NAMALWA (cell line): Measurements from ENCODE around the gene SH3BP4.
A peak's percentile ranks its signal among the peaks of the same experiment; 100 is the strongest.

ENCODE experiments used
- DNase-seq: peaks from one replicate; pipeline ENCODE4 v3.0.0-alpha.2; 2015; ENCODE audit warnings: low spot score

SH3BP4 gene

DNA sequence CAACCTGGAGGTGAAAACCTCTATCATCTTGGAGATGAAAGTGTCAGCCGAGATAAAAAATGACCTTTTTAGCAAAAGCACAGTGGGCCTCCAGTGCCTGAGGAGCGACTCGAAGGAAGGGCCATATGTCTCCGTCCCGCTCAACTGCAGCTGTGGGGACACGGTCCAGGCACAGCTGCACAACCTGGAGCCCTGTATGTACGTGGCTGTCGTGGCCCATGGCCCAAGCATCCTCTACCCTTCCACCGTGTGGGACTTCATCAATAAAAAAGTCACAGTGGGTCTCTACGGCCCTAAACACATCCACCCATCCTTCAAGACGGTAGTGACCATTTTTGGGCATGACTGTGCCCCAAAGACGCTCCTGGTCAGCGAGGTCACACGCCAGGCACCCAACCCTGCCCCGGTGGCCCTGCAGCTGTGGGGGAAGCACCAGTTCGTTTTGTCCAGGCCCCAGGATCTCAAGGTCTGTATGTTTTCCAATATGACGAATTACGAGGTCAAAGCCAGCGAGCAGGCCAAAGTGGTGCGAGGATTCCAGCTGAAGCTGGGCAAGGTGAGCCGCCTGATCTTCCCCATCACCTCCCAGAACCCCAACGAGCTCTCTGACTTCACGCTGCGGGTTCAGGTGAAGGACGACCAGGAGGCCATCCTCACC lies 90.2 kb downstream of the SH3BP4 start:
- DNase-seq, result no peak

DNA sequence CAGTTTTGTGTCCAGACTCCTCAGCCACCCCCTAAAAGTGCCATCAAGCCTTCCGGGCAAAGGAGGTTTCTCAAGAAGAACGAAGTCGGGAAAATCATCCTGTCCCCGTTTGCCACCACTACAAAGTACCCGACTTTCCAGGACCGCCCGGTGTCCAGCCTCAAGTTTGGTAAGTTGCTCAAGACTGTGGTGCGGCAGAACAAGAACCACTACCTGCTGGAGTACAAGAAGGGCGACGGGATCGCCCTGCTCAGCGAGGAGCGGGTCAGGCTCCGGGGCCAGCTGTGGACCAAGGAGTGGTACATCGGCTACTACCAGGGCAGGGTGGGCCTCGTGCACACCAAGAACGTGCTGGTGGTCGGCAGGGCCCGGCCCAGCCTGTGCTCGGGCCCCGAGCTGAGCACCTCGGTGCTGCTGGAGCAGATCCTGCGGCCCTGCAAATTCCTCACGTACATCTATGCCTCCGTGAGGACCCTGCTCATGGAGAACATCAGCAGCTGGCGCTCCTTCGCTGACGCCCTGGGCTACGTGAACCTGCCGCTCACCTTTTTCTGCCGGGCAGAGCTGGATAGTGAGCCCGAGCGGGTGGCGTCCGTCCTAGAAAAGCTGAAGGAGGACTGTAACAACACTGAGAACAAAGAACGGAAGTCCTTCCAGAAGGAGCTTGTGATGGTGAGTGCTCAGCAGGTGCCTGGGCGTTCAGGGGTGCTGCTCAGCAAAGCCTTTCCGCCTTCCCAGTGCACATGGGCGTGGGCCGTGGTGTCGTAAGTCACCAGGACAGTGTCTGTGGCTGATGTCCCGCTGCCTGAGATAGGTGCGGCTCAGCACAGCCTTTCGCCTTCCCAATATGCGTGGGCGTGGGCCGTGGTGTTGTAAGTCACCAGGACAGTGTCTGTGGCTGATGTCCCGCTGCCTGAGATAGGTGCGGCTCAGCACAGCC lies 91.0 kb downstream of the SH3BP4 start:
- DNase-seq, result no peak

DNA sequence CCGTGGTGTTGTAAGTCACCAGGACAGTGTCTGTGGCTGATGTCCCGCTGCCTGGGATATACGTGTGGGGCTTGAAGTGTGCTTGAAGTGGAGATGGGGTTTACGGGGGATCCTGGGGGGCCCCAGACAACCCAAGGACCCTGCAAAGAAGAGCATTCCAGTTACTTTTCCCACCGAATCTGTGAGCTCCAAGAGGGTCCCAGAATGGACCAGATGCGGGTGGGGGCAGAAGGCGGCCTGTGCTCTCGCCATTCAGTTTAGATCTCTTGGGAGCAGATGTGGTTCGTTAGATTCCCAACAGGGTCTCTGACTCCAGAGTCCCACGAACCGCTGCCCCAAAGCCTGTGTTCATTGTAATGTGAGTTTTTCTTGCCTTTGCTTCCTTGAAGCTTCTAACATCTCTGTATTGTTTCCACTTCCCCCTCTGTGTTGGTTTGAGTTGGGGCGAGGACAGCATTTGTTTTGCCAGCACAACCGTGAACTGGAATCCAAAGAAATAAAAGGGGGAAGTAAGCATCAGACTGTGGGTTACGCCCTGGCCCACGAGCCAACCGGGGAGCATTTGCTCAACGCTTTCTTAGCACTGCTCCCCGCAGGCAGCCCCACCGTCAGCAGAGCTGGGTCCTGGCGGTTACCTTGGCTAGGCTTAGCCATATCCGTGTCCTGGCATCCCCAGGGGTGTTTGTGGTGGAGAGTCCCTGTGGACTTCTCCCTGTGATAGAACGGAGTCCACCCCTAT lies 92.1 kb downstream of the SH3BP4 start:
- no peak for DNase-seq

DNA sequence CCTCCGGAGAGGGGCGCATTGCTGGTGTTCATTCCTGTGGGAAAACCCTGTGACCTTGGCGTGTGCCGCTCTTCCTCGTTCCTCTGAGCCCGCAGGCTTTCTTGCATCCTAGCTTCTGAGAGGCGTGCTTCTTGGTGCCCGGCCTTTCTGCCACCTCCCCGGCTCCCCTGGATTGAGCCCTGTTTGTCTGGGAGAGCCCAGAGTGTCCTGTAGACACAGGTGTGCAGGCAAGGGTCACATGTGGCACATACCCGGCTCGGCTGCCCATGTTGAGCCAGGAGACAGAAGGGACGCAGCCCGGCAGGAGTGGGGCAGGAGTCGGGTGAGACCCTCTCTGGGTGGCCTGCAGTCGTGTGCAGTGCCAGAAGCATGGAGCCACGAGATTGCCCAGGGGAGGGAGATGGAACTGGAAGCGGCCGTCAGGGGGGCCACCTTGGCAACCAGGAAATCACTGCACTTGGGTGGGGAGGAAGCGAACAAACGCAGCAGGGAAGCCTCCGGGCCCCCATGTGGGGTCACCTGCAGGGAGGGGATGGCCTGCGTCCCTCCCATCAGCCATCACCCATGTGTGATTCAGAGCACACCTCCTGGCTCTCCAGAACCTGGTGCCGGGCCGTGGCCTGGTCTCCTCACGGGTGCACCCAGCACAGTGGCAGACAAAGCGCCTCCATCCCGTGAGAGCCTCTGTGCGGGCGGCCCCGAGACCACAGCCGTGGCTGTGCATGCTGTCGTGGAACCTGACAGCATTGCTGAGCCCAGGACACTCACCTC lies 92.9 kb downstream of the SH3BP4 start:
- no peak for DNase-seq

DNA sequence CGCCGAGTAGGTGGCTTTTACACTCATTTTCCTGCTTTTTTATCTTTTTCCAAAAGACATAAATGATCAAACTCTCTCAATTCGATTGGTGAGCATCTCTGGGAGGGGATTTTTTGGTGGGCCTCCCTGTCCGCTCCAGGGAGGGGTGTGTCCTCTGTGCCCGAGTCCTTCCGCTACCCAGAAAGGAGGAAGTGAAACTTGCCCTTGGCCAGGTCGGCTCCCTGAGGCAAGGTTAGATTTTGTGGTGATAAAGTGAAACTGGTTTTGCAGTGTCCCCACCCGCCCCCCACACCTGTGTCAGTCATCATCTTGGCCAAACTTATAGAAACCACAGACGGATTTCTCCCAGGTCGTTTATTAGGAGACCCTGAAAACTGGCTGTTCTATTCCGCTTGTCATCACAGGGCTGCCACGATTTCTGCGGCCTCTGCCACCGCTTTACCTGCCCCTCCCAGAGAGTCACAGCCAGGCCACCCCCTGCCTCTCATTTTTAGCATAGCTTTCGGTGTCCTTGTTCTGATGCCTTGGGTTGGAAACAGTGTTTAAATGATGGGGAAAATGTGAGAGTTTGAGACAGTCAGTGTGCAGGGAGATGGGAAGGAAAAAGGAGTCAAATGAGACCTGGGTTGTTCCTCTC lies 93.6 kb downstream of the SH3BP4 start:
- peak; percentile 11 for DNase-seq

DNA sequence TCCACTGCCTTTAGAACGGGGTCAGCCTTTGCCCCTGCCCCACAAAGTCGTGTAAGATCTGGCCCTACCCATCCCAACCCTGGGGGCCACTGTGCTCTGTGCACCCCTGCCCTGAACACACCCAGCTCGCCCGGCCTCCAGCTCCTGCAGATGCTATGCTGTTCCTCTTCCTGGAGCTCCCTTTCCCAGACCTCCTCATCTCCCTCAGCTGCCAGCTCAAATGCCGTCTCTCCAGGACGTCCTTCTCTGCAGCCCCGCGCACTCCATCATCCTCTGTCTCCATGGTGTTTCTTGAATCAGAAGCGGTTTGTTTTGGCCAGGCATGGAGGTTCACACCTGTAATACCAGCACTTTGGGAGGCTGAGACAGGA lies 94.1 kb downstream of the SH3BP4 start:
- no peak for DNase-seq

DNA sequence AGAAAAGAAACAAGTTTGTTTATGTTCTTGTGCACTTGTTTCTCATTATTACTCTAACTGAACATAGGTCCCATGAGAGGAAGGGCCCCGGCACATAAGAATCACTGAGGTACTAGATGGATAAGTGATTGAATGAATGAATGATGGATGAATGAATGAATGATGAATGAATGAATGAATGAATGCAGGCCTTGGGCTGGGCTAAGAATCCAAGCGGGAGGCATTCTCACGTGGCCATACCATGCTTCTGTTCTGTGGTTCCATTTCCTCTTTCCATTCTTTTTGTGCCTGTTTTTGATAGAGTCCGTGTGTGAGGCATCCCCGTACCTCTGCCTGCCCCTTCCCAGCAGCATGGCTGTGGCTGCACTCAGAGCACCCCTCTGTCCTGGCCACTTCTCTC lies 94.8 kb downstream of the SH3BP4 start:
- no peak for DNase-seq

DNA sequence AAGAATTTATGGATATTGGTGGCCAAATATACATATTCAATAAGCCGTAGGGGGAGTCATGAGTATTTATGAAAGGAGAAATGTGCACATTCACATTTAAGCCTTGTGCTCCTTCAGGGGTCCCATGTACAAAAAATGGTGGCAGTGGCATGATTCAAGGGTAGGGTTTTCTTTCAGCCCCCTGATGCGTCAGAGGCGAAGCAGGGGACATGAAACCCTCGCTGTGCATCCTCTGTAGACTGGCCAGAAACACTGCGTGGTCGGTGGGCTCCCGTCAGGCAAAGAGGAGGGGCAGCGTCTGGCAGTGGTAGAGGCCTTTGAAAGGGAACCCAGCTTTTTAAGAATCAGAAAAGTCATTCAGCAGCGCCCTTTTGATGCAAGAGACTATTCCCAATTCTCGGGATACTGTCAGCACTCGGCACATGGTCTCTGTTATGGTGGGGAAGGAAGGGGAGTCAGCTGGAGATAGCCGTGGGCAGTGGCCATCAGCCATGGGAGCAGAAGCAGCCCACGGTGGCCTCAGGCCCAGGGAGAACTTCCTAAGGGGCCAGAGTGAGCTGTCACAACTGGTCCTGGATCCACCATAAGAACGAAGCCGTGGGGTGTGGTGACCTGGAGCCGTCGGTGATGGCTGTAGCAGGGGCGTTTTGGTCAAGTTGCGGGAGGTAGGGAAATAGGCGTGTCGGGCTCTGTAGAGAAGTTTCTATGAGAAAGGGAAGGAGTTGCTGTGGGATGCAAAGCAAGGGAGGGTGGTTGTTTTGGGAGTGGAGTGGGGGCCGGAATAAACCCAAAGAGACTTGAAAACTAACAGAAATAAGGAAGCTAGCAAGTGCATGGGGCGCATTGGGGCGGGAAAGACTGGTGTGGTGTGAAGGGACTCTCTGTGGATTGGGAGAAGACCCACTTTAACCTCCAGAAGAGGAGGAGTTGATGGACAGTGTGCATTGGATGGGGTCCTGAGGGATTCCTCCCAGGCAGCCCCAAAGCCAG lies 95.6 kb downstream of the SH3BP4 start:
- no peak for DNase-seq

DNA sequence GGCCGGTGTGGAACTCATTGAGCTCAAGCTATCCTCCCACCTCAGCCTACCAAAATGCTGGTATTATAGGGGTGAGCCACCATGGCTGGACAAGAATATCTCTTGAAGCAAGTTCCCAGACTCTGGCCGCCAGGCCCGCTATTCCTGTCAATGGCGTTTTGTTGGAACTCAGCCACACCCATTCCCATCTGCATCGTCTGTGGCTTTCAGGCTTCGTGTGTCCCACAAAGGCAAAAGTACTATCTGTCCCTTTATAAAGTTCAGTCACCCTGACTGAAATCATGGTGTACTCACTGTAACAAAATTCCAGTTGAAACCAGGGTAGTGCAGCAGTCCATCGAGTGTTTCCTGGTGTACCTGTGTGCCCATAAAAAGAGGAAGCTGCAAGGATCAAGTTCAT lies 96.7 kb downstream of the SH3BP4 start:
- no peak for DNase-seq

DNA sequence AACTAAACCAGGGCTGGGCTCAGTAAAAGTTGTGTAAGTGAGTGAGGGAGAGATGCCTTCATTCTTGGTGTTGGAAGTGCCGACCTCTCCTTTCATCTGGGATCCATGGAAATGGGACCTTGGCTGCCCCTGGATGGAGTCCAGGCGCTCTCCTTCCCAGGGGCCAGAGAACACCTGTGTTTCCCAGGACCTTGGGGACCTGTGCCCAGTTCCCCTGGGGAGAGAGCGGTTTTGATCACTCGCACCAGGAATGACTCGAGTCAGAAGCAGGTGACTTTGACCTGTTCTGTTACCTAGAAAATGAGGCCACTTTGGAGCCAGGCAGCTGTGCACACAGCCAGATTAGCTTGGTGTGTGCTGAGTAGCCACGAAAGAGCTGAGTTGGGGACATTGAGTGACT lies 97.3 kb downstream of the SH3BP4 start:
- no peak for DNase-seq

DNA sequence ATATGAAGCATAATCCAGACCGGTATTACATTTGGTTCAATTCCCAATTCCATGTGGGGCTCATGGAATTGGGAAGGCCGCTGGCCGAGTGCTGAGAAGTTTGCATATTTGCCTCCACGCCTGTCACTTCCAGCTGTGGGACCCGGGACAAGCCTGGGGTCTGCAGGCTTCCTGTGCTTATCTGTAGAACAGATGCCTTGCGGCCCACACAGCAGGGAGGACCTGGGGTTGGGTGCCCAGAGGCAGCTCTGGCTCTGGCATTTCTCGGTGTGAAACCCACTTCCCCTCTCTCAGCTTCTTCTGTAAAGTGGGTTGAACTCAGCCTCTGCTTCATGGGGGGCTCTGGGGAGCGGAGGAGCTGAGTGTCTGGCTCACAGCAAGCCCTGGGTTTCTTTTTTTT lies 97.9 kb downstream of the SH3BP4 start:
- no peak for DNase-seq

DNA sequence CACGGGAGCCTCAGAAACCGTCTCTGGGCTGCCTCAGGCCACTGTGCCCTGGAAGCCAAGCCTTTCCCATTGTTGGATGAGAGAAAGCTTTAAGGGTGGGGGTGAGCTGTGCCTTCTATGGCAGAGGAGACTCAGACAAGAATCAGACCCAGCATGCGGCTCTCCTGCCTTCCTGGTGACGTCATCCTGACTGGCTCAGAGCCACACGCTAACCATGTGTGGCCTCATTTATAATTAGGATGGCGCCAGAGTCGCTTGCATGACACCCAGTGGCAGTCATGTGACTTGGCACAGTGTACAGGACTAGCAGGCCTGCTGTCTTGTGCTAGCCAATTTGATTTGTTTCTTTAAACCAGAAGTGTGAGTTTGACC lies 99.1 kb downstream of the SH3BP4 start:
- DNase-seq, result peak; percentile 5

DNA sequence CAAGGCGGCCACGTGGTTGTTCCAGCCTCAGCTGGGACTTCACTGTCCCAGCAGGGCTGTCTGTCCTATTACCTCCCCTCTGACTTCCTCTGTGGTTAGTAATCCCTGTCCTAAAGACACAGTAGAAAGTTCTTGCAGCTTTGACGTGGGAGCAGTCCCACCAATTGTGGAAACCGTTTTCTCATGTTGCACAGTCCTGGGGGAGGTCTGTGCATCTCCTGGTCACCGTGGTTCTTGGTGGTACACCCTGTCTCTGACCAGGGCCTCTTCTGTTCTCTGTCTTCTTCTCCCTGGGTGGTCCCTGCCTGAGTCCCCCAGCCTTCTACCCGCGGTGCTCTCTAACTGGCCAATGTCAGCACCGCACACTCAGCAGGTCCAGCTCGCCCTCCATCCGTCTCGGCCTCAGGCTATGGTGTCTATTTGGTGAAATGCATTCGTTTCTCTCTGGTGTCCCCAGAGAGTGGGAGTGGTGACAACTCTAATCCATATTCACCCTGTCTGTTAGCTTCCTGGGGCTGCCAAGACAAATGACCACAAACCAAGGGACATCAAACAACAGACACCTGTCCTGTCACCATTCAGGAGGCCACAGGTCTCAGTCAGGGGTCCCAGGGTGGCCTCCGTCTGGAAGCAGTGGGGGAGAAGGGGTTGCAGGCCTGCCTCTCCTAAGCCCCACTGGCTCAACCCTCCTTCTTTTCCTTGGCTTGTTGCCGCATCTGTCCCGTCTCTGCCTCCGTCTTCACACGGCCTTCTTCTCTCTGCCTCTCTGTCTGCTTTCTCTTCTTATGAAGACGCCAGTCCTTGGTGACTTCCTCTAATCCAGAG lies 99.8 kb downstream of the SH3BP4 start:
- no peak for DNase-seq

DNA sequence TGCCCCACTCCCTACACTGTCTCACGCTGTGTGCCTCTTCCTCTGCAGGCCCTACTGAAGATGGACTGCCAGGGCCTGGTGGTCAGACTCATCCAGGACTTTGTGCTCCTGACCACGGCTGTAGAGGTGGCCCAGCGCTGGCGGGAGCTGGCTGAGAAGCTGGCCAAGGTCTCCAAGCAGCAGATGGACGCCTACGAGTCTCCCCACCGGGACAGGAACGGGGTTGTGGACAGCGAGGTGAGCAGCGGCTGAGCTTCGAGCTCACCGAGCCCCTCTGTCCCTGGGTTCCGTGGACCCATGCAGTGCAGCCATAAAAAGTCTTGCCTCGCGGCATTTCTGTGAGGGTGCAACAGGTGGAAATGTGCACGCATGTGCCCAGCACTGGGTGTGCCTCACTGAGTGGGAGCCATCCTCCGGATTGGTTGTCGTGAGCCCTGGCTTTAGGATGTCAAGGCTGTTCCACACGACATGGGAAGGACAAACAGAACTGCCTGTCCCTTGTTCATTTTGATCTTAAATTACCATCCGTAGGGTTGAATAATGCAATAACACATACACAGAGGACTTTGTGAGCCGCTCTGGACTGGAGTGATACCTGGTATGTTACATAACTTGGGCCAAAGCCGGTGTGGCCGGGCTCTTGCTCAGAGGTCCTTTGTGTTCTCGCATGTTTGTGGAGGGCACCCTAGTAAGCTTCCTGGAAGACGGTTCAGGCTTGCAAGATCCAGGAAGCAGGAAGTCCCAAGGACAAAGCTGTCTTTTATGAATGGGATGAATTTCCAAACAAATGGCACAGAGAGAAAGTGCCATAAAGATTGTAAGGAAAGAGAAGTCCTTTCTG lies 100.9 kb downstream of the SH3BP4 start:
- DNase-seq, result no peak

DNA sequence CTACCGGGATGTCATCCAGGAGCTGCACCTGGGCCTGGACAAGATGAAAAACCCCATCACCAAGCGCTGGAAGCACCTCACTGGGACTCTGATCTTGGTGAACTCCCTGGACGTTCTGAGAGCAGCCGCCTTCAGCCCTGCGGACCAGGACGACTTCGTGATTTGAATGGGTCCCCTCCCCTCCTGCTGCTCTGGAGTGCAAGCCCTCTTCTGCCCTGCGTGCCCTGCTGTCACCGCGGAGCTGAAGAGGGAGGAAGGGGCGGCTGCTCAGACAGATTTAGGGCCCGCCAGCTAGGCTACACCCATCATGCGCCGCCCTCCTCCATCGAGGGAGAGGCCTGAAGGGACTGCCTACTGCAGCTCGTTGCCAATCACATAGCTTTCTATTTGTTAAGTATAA lies 101.8 kb downstream of the SH3BP4 start:
- DNase-seq, result no peak

DNA sequence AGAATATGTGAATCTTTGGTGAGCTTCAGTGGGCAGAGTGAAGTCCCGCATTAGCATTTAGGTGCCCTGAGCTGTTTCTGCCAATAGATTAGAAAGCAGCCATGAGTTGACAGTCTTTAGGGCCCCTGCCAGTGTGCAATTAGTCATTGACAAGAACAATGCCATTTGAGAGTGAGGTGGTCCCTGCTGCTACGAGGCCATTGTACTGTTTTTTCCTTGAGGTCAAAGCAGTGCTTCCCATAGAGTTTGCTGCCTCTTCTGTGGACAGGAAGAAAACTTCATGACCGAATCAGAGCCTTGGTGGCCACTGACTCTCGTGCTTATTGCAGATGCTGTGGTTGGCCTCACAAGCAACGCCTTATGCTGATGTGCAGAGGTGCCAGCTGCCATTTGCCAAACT lies 102.7 kb downstream of the SH3BP4 start:
- no peak for DNase-seq

DNA sequence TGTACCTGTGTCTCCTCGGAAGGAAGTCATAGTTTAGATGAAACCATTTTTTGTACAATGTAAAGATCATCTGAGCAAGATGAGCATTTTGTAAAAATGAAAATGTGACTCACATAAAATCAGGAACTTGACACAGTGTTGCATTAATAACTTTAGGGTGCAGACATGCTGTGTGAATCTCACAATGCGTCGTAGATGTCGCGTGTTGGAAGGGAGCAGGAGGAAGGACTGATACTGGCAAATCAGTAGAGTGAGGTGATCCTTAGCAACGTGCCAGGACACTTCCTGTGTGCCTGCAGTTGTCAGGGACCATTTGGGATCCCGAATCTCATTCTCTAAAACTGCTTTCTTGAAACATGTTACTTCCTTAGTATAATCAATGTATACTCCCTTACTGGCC lies 103.1 kb downstream of the SH3BP4 start:
- DNase-seq, result no peak

DNA sequence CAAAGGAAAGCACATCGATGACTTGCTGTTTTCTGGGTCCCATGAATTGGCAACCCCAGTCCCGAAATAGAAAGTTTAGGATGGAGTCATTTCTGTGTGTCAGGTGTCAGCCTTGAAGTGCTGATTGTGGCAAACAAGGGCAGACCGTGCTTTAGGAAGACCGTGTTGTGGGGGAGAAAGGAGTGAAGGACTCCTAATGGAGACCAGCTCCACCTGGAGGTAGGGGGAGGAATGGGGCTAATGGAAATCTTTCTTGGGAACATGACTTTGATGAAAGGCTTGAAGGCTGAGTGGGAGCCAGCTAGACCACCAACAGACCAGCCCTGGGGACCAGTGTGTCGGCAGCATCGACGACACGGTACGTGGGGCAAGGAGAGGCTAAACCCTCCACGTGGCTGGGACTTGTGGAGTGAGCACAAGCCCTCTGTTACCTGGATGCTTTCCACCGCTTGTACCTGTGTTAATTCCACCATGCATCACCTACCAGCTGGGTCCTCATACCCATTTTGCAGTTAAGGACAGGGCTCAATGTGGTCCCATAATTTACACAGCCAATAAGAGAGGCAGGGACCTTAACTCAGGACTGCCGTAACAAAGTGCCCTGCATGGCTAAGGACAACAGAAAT lies 104.2 kb downstream of the SH3BP4 start:
- DNase-seq, result peak; percentile 2
